Right hindlimb (tissue), 1 donor: ENCODE measurements around the gene KRTAP9-4.
"Not testable (repeated sequence)": the region's sequence is repeated elsewhere in the genome, so short reads cannot be mapped to it uniquely, and the experiment has no call there.

Source experiments
- DNase-seq: peaks from one replicate; pipeline ENCODE4 v3.0.0-alpha.2; 2018

The KRTAP9-4 gene

DNA sequence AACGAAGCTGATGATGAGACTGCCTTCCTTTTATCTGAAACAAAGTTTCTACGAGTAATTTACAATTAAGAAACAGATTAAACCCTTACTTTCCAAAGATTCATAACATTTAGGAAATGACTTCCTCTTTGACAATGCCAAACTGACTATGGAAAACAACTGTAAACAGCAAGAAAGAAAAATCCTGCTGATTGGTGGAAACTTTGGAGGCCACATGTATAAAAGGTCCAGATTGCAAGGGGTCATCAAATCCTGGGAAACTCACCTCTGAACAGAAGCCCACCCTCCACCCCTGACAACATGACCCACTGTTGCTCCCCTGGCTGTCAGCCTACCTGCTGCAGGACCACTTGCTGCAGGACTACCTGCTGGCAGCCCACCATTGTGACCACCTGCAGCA lies 15.6 kb downstream of the KRTAP9-4 start, which contains the start of gene KRTAP9-6:
KRTAP9-6 (plus strand) TSS at position 301 of the 400 bp plus-strand sequence; CDS start at position 301, 0 bp downstream.
- no peak for DNase-seq

DNA sequence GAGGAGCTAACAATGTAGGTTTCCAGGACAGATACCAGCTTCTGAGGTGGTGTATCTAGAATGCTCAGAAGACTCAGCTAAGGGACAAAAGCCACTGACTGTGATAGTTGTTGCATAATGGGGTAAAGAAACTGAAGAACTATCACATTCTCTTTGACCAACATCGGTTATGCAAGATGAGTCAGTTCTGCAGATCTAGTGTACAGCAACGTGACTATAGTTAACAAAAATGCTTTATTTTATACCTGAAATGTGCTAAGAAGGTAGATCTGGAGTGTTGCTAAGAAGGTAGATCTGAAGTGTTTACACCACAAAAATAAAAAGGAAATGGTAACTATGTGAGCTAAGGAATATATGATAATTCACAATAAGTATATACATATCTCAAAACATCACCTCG lies 18.2 kb downstream of the KRTAP9-4 start:
- no peak for DNase-seq

DNA sequence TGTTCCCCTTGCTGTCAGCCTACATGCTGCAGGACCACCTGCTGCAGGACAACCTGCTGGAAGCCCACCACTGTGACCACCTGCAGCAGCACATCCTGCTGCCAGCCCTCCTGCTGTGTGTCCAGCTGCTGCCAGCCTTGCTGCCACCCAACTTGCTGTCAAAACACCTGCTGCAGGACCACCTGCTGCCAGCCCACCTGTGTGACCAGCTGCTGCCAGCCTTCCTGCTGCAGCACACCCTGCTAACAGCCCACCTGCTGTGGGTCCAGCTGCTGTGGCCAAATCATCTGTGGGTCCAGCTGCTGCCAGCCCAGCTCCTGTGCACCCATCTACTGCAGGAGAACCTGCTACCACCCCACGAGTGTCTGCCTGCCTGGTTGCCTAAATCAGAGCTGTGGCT lies 21.8 kb downstream of the KRTAP9-4 start:
- not testable (repeated sequence) for DNase-seq

DNA sequence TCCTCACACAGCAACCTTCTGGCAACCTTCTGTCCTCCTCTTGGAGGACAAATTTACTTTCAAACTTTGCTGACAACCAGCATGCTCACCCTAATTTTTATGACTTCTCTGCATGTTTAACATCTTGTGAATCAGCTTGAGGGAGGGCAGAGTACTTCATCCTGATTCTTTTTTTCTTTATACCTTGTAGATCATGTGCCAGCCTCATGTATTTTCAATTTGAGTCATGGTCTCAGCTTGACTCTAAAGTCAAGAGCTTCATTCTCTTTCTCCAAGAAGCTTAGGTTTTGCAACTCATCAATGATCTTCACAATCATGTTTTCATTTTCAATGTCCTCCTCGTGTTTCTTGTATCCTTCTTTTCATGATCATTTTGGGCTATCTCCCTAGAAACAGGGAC lies 22.4 kb downstream of the KRTAP9-4 start:
- DNase-seq: no peak

DNA sequence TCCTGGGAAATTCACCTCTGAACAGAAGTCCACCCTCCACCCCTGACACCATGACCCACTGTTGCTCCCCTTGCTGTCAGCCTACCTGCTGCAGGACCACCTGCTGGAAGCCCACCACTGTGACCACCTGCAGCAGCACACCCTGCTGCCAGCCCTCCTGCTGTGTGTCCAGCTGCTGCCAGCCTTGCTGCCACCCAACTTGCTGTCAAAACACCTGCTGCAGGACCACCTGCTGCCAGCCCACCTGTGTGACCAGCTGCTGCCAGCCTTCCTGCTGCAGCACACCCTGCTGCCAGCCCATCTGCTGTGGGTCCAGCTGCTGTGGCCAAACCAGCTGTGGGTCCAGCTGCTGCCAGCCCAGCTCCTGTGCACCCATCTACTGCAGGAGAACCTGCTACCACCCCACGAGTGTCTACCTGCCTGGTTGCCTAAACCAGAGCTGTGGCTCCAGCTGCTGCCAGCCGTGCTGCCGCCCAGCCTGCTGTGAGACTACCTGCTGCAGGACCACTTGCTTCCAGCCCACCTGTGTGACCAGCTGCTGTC lies 26.2 kb downstream of the KRTAP9-4 start, which contains the start of gene KRTAP9-7:
KRTAP9-7 (plus strand) TSS at position 51 of the 543 bp plus-strand sequence; CDS start at position 51, 0 bp downstream.
- not testable (repeated sequence) for DNase-seq

DNA sequence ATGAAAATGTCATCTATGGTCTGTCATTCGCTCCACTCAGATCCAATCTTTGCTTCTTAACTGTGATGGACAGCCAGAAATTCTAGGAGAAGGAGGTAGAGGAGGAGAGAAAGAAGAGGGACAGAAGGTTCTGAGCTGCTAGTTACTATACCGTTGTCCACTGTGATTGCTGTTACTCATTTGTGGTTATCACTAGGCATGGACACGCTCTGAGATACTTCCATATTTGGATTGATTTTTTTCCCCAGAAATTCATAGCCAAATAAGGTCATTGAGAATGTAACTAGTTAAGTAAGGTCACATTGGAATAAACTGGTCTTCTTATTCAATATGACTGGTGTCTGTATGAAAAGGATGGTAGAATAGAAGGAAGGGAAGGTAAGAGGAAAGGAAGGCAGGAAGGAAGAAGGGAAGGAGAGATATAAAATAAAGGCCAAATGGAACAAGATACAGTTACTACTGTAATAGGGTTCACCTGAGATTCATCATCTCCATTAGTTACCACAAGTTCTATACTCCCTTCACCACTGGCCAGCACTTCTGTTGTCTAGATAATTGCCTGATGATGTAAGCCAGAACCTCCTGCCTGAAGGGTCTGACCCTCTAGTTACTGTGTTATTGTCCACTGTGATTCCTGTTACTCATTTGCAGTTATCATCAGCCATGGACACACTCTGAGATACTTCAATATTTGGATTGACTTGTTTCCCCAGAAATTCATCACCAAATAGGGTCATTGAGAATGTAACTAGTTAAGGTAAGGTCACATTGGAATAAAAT lies 28.9 kb downstream of the KRTAP9-4 start:
- no peak for DNase-seq

DNA sequence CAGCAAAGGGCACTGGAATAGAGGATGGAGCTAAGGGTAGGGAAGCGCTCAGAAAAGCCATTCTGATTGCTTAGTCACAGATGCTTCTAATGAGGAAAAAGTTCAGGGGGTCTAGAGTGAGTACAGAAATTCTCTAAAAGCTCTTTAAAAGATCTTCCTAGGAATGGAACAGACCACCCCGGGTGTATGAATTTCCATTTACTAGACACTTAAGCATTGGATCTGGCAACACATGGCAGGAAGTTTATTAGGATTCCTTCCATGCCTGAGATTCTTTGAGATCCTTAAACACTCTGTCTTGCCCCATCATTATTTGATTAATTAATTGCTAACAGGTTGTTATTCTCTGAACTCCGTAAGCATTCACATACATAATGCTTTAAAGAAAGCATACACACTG lies 34.6 kb downstream of the KRTAP9-4 start:
- no peak for DNase-seq

DNA sequence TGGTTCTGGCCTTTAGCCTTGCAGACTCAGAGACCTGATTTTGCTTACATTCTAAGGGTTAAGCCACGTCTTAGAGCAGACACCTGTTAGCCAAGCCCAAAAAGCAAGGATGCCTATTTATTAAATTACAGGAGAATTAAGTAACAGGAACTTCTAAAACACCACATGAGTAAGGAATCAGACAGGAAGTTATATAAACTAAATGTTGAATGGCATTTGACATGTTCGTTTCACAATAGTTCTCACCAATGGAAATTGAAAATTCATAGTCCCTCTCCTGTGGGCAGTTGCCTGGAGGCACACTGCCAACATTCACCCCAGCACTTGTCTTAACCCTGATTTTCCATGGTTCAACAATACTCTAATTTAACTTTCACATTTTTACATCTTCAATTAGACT lies 35.1 kb downstream of the KRTAP9-4 start:
- DNase-seq: no peak

DNA sequence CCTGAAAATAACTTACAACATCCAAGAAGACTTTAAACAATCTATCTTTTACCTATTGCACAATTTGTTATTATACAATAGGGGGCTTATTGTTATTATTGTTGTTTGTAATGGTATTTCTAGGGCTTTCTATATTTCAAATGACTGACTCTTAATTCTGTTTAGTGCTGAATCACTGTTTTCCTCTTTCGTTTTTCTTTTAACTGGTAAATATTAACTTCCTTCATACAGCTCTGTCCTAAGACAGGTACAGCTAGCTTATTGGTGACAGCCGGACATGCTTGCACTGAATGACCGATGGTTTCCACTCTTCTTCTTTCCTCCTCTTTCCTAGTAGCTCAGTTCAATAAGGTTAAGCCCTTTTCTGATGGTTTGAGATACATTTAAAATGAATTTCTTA lies 37.6 kb downstream of the KRTAP9-4 start:
- DNase-seq: no peak

DNA sequence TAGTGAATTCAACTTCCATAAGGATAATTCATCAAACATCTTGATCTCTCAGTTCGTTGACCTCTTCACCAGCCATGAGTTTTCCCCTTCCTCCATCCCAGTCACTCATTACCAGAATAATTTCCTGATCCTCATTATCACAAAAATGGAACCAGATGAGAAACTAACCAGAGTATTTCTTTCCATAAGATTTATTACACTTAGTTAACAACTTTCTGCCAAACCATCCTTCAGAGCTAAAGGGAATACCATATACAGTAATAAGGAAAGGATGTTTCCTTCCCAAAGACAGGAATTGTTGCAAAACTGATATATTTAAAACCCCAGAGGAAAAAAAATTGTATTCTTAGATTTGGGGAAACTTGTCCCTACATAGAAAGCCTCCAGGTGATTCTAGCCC lies 44.5 kb downstream of the KRTAP9-4 start:
- no peak for DNase-seq

DNA sequence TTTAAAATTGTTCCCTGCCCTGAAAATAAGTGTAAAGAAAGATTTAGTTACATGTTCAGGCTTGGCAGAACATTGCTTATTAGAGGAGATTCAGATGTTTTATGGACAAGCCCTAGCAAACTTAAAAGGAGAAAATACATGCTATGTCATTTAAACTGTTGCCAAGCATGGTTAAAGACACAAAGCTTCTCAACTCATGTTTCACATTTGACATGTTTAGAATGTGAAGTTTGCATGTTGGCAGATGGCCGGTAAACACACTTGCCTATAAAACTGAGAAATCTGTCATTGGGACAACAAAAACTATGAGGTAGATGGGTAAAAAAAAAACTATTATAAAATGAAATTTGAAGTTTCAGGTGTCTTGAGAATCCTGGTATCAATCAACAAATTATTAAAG lies 47.4 kb downstream of the KRTAP9-4 start:
- DNase-seq: no peak

DNA sequence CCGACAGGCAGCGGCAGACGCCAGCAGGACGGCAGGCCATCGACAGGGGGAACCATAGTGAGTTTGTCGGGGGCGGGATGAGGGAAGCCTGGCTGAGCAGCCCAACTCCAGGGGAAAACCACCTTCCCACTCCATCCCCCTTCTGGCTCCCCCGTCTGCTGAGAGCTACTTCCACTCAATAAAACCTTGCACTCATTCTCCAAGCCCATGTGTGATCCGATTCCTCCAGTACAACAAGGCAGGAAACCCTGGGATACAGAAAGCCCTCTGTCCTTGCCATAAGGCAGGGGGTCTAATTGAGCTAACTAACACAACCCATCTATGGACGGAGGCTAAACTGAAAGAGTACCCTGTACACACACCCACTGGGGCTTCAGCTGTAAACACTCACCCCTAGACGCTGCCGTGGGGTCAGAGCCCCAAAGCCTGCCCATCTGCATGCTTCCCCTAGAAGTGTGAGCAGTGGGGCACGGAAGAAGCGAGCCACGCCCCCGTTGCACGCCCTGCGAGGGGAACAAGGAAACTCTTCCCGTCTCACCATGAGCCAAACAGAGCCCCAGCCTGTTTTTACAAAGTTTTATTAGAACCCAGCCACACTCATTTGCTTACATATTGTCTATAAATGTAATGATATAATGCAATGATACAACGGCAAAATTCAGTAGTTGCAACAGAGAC lies 49.1 kb downstream of the KRTAP9-4 start:
- DNase-seq: no peak
